GM10266 (cell line): ENCODE measurements around the gene ABCA10.
"Not testable (repeated sequence)": the region's sequence is repeated elsewhere in the genome, so short reads cannot be mapped to it uniquely, and the experiment has no call there.

Experiments used
- DNase-seq: peaks from one replicate; pipeline ENCODE4 v3.0.0; 2012; ENCODE audit errors: extremely low spot score
- TF ChIP-seq, protein P1 (sequence below): IDR thresholded peaks from 2 replicates; pipeline ENCODE4 v1.5.1; 2012; ENCODE audit warnings: mild to moderate bottlenecking, low read depth; ENCODE audit not compliant: control insufficient read depth, insufficient read depth; ENCODE audit errors: missing control alignments

ABCA10 gene

DNA sequence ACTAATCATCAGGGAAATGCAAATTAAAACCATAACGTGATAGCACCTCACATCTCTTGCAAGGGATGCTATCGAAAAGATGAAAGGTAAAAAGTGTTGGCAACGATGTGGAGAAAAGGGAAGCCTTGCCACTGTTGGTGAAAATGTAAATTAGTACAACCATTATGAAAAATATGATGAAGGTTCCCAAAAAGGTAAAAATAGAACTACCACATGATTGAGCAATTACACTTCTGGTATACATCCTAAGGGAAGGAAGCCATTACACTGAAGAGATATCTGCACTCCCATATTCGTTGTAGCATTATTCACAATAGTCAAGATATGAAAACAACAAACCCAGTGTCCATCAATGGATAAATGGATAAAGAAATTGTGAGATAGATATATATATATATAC lies 21.5 kb downstream of the ABCA10 start:
- TF ChIP-seq, protein P1, sequence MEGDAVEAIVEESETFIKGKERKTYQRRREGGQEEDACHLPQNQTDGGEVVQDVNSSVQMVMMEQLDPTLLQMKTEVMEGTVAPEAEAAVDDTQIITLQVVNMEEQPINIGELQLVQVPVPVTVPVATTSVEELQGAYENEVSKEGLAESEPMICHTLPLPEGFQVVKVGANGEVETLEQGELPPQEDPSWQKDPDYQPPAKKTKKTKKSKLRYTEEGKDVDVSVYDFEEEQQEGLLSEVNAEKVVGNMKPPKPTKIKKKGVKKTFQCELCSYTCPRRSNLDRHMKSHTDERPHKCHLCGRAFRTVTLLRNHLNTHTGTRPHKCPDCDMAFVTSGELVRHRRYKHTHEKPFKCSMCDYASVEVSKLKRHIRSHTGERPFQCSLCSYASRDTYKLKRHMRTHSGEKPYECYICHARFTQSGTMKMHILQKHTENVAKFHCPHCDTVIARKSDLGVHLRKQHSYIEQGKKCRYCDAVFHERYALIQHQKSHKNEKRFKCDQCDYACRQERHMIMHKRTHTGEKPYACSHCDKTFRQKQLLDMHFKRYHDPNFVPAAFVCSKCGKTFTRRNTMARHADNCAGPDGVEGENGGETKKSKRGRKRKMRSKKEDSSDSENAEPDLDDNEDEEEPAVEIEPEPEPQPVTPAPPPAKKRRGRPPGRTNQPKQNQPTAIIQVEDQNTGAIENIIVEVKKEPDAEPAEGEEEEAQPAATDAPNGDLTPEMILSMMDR = no peak
- no peak for DNase-seq

DNA sequence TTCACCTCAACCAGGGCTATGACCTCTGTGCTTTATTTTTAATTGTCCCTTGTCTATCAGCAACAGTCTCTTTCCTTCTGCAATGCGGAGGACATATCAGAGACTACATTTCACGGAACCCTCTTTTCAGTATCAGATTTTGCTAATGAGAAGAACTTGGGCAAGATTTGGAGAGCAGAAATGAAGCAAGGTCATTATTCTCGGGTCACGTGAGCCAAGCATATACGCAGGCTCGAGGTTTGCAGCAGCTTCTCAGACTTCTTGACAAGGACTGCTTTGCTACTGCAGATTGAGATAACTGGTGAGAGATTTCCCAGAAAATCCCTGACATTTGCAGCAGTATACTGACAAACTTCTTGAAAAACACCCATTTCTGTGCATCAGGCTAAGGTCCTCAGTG lies 30.4 kb downstream of the ABCA10 start:
- DNase-seq = no peak
- TF ChIP-seq, protein P1 = no peak

DNA sequence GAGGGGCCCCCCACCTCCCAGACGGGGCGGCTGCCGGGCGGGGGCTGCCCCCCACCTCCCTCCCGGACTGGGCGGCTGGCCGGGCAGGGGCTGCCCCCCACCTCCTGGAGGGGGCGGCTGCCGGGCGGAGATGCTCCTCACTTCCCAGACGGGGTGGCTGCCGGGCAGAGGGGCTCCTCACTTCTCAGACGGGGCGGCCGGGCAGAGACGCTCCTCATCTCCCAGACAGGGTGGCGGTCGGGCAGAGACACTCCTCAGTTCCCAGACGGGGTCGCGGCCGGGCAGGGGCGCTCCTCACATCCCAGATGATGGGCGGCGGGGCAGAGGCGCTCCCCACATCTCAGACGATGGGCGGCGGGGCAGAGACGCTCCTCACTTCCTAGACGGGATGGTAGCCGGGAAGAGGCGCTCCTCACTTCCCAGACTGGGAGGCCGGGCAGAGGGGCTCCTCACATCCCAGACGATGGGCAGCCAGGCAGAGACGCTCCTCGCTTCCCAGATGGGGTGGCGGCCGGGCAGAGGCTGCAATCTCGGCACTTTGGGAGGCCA lies 32.4 kb downstream of the ABCA10 start:
- DNase-seq = not testable (repeated sequence)

DNA sequence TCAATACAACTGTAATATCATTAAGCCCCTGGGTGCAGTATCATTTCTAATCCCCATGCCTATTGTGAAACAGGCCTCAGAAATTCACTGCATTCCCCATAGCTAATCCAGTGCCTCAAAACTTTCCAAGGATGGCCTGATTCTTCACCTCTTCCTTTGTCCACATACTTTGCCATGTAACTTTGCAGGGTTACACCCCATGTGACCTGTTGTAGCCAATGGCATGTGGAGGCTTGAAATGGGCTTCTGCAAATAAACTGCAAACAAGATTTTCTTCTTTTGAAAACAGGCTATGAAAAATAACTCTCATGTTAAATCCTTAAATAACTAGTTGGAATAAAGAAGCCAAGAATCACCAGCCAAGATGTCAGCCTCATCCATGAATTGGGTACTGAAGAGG lies 35.9 kb downstream of the ABCA10 start:
- DNase-seq = no peak
- TF ChIP-seq, protein P1 = no peak

DNA sequence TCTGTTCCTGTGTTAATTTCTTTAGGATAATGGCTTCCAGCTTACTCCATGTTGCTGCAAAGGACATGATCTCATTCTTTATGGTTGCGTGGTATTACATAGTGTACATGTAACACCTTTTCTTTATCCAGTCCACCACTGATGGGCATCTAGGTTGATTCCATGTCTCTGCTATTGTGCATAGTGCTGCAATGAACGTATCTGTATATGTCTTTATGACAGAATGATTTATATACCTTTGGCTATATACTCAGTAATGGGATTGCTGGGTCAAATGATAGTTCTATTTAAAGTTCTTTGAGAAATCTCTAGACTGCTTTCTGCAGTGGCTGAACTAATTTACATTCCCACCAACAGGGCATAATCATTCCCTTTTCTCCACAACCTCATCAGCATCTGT lies 39.8 kb downstream of the ABCA10 start:
- no peak for DNase-seq
- TF ChIP-seq, protein P1 = no peak

DNA sequence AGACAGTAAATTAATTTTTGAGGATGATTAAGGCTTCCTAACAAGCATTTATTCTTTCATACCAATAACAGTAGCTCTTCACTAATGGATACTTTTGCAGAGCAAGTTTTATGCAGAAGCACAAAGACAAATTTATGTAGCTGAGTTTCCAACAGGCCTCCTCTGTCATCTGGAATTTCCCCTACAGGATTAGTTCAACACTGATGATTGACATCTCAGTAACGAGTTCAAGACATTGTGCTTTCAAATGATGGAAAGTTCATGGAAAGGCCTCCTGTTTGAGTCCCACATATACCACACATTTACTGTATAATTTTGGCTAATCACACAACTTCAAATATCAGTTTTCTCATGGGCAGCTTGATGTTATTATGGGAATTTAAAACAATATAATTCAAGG lies 40.6 kb downstream of the ABCA10 start:
- TF ChIP-seq, protein P1 = no peak
- DNase-seq = no peak

DNA sequence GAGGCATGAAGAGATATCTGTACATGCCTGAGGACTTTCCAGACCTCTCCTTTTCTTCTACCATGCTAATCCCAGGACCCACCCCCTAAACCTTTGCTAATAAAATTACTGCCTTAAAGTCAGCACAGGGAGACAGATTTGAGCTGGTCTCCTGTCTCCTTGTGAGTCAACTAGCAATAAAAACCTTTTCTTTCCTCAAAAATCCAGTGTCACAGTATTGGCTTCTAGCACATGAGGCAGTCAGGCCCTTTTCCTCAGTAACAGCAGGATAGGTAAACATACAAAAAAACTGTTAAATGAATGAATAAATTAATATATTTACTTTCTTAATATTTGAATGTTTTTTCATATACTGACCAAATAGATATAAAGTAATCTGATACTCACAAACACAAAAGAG lies 41.3 kb downstream of the ABCA10 start:
- no peak for DNase-seq
- TF ChIP-seq, protein P1 = no peak
